NCI-H2081 treated with DMSO at 0.1 percent for 48 hours (cell line): ENCODE results near the gene PLCD3.

Source experiments
- DNase-seq: peaks from one replicate; lab custom pipeline; 2025; lab: John Stamatoyannopoulos, UW

The PLCD3 gene

GRCh38 chr17:45132320-45132571, at the start of gene PLCD3:
TSS of gene PLCD3 (minus strand) at chr17:45132515. CDS start at chr17:45132410, 105 bp downstream.
- DNase-seq: no peak

GRCh38 chr17:45177563-45177962, 45.2 kb upstream of the PLCD3 start:
- DNase-seq: no peak

GRCh38 chr17:45175759-45176115, 43.4 kb upstream of the PLCD3 start:
- no peak for DNase-seq

GRCh38 chr17:45172541-45173286, 40.4 kb upstream of the PLCD3 start:
- no peak for DNase-seq

GRCh38 chr17:45172232-45172540, 39.9 kb upstream of the PLCD3 start:
- no peak for DNase-seq

GRCh38 chr17:45171338-45172231, 39.3 kb upstream of the PLCD3 start:
- DNase-seq: no peak

- no peak for DNase-seq
Measured at GRCh38 chr17:45170931-45171337, 38.6 kb upstream of the PLCD3 start.

- DNase-seq: no peak
Measured at GRCh38 chr17:45170280-45170930, 38.1 kb upstream of the PLCD3 start.

GRCh38 chr17:45168991-45169752, 36.9 kb upstream of the PLCD3 start:
- no peak for DNase-seq

- no peak for DNase-seq
Measured at GRCh38 chr17:45164734-45165269, 32.5 kb upstream of the PLCD3 start.

GRCh38 chr17:45162025-45162687, 29.8 kb upstream of the PLCD3 start:
- DNase-seq: no peak

- DNase-seq: peak; percentile 99
Measured at GRCh38 chr17:45161288-45162024, 29.1 kb upstream of the PLCD3 start, which contains the start of gene HEXIM2. TSS of gene HEXIM2 (plus strand) at chr17:45161875. CDS start at chr17:45162794, 919 bp downstream.

GRCh38 chr17:45160447-45161287, 28.4 kb upstream of the PLCD3 start:
- no peak for DNase-seq

- no peak for DNase-seq
Measured at GRCh38 chr17:45156242-45156641, 23.9 kb upstream of the PLCD3 start.

- DNase-seq: no peak
Measured at GRCh38 chr17:45155483-45155882, 23.2 kb upstream of the PLCD3 start.

GRCh38 chr17:45155029-45155428, 22.7 kb upstream of the PLCD3 start:
- no peak for DNase-seq

- no peak for DNase-seq
Measured at GRCh38 chr17:45150911-45151809, 18.8 kb upstream of the PLCD3 start.
